Natural killer cell (primary cell): ENCODE data around the gene ZMIZ1. TPM values are rescaled to one million over a fixed set of nuclear protein-coding genes. Genes with fewer than 3 reads are reported as not detected.

ENCODE experiments used
- ATAC-seq, 3 donors: fragments of 150-1000 bp in 2 of 3; fragments of 200-7000 bp in 1 of 3; cut with Tn5 transposase; 1 replicate in 1 of 3; 2 replicates in 2 of 3; pipeline ENCODE4 v1.10.0; 2021; ENCODE audit warnings: mild to moderate bottlenecking in 2 of 3, moderate library complexity in 2 of 3
- DNase-seq, 2 donors: peaks; one replicate each; pipeline versions ENCODE4 v3.0.0 to v3.0.0-alpha.2; 2013 to 2021; ENCODE audit warnings: mixed read lengths in 1 of 2
- H3K27ac ChIP-seq: one replicate; pipeline ENCODE4 v1.5.1; 2013; ENCODE audit warnings: mild to moderate bottlenecking, low read length
- H3K27me3 ChIP-seq: one replicate; pipeline ENCODE4 v1.6.1; 2013; ENCODE audit warnings: low read length; ENCODE audit not compliant: control insufficient read depth, insufficient read depth
- H3K36me3 ChIP-seq: one replicate; pipeline ENCODE4 v1.6.1; 2013; ENCODE audit warnings: low read length; ENCODE audit not compliant: control insufficient read depth, insufficient read depth
- H3K4me1 ChIP-seq: one replicate; pipeline ENCODE4 v1.6.1; 2013; ENCODE audit warnings: low read length; ENCODE audit not compliant: control insufficient read depth, insufficient read depth
- H3K4me3 ChIP-seq: one replicate; pipeline ENCODE4 v1.5.1; 2013; ENCODE audit warnings: low read length
- H3K9me3 ChIP-seq: one replicate; pipeline ENCODE4 v1.6.1; 2013; ENCODE audit warnings: low read length; ENCODE audit not compliant: control insufficient read depth, insufficient read depth
- H3K27ac Mint-ChIP-seq, 2 donors: one replicate each; pipeline ENCODE4 v1.8.0; 2022; ENCODE audit warnings: mild to moderate bottlenecking in 2 of 2, mixed read lengths in 2 of 2, moderate library complexity in 1 of 2
- H3K27me3 Mint-ChIP-seq, 2 donors: one replicate each; pipeline ENCODE4 v1.8.0; 2022; ENCODE audit warnings: low read depth in 2 of 2, mixed read lengths in 2 of 2
- H3K36me3 Mint-ChIP-seq: one replicate; pipeline ENCODE4 v1.8.0; 2022; ENCODE audit warnings: mixed read lengths
- H3K4me1 Mint-ChIP-seq, 2 donors: one replicate each; pipeline ENCODE4 v1.8.0; 2022; ENCODE audit warnings: mixed read lengths in 2 of 2
- H3K4me3 Mint-ChIP-seq: one replicate; pipeline ENCODE4 v1.8.0; 2022; ENCODE audit warnings: mild to moderate bottlenecking, moderate library complexity, mixed read lengths
- H3K9me3 Mint-ChIP-seq, 2 donors: one replicate each; pipeline ENCODE4 v1.8.0; 2022; ENCODE audit warnings: mixed read lengths in 2 of 2
- CTCF ChIP-seq: fragments of 200-600 bp; IDR thresholded peaks from one replicate; pipeline ENCODE4 v1.8.0; 2022; ENCODE audit warnings: antibody characterized with exemption
- WGBS: methylation state at CpG from one replicate; pipeline ENCODE4 v1.1.7; 2013; ENCODE audit warnings: missing lambda C conversion rate; ENCODE audit not compliant: insufficient coverage; 5-methylcytosine and 5-hydroxymethylcytosine counted together
- intact Hi-C: fragments of 100-400 bp; cut with micrococcal nuclease; formaldehyde crosslinking; loops from one replicate; pipeline ENCODE4 v1.14.2; 2022
- total RNA-seq, 4 donors: library from RNA; stranded (reverse); fragments of 120-200 nt in 1 of 4; gene quantifications; one replicate each; pipeline versions ENCODE4 v1.2.3 to v1.2.4, GENCODE V29; 2013 to 2022

Gene ZMIZ1
- total RNA-seq, 3 donors from 2014 or later (not counting 1 experiment from before 2014, with no cell fraction given), result 36.5 to 51.5 (median 37.9) TPM

GRCh38 chr10:79239924-79240581 is 171.3 kb downstream of the ZMIZ1 start:
- ATAC-seq (no peak), DNase-seq (no peak)
- TF ChIP-seq CTCF, result no peak

GRCh38 chr10:79241629-79241989 is 172.8 kb downstream of the ZMIZ1 start:
- no peaks in the 10 kb centered on the region for H3K27me3 ChIP-seq
- peaks cover 60% of the 10 kb centered on the region for H3K4me1 ChIP-seq
- no peaks in the 10 kb centered on the region for H3K9me3 ChIP-seq
- no peak overlapping the region for H3K4me3 ChIP-seq
- intact Hi-C loops, result no loop called here
- no peak overlapping the region for H3K27ac ChIP-seq
- DNase-seq, result no peak
- ATAC-seq, result no peak
- no peaks in the 10 kb centered on the region for H3K36me3 ChIP-seq
- H3K4me3 Mint-ChIP-seq, result peak overlapping the region; percentile 91
- no peaks in the 10 kb centered on the region for H3K36me3 Mint-ChIP-seq
- H3K4me1 Mint-ChIP-seq, result peaks cover 54 to 61% of the 10 kb centered on the region in 2 donors
- H3K27ac Mint-ChIP-seq, result peak overlapping the region; percentile 65 to 79
- 65% methylated on average over 5 of the region's 5 CpGs for WGBS
- no peaks in the 10 kb centered on the region for H3K27me3 Mint-ChIP-seq
- no peak for TF ChIP-seq CTCF
- H3K9me3 Mint-ChIP-seq, result no peaks in the 10 kb centered on the region

More at GRCh38 chr10:79239924-79240581, 171.3 kb downstream of the ZMIZ1 start:
- H3K4me3 ChIP-seq, result no peak overlapping the region
- H3K4me1 ChIP-seq, result peaks cover 45% of the 10 kb centered on the region
- peak overlapping the region; percentile 59 for H3K4me3 Mint-ChIP-seq
- no peaks in the 10 kb centered on the region for H3K36me3 Mint-ChIP-seq
- peaks cover 43 to 49% of the 10 kb centered on the region in 2 donors for H3K4me1 Mint-ChIP-seq
- H3K27me3 Mint-ChIP-seq, result no peaks in the 10 kb centered on the region
- WGBS, result 68% methylated on average over 29 of the region's 29 CpGs
- no peak overlapping the region for H3K27ac ChIP-seq
- H3K9me3 Mint-ChIP-seq, result no peaks in the 10 kb centered on the region
- H3K27me3 ChIP-seq, result no peaks in the 10 kb centered on the region
- H3K36me3 ChIP-seq, result no peaks in the 10 kb centered on the region
- no peaks in the 10 kb centered on the region for H3K9me3 ChIP-seq
- peak overlapping the region; percentile 5 to 13 for H3K27ac Mint-ChIP-seq
- intact Hi-C loops, result no loop called here

GRCh38 chr10:79241990-79242619 is 173.3 kb downstream of the ZMIZ1 start:
- peaks cover 62% of the 10 kb centered on the region for H3K4me1 ChIP-seq

More at GRCh38 chr10:79241990-79242619, 173.3 kb downstream of the ZMIZ1 start:
- Mint-ChIP-seq H3K27ac (peak overlapping the region; percentile 65 to 79), H3K4me3 (peak overlapping the region; percentile 91), H3K27me3 (no peaks in the 10 kb centered on the region), H3K36me3 (no peaks in the 10 kb centered on the region), H3K4me1 (peaks cover 51 to 60% of the 10 kb centered on the region in 2 donors), H3K9me3 (no peaks in the 10 kb centered on the region)
- no peaks in the 10 kb centered on the region for H3K27me3 ChIP-seq
- DNase-seq, result peak; percentile 41 to 73
- H3K4me3 ChIP-seq, result peak overlapping the region; percentile 47
- no peak for TF ChIP-seq CTCF
- H3K36me3 ChIP-seq, result no peaks in the 10 kb centered on the region
- H3K9me3 ChIP-seq, result no peaks in the 10 kb centered on the region
- intact Hi-C loops, result no loop called here
- WGBS, result 3% methylated on average over 28 of the region's 36 CpGs
- ATAC-seq, result peak; percentile 17 to 52 (median 19)
- peak overlapping the region; percentile 44 for H3K27ac ChIP-seq
